Caco-2 (cell line): ENCODE measurements around the gene ABAT. TPM values are rescaled to one million over a fixed set of nuclear protein-coding genes. Genes with fewer than 3 reads are reported as not detected.
"Not testable (repeated sequence)": the region's sequence is repeated elsewhere in the genome, so short reads cannot be mapped to it uniquely, and the experiment has no call there.

Experiments used
- BruUV-seq: library from RNA; stranded (reverse); fragments of 400-500 nt; replicated peaks from 2 replicates; lab custom pipeline; 2021; lab: Mats Ljungman, UMichigan
- CTCF ChIA-PET: fragments of 300-600 bp; sonication (Branson Sonifier 250); formaldehyde crosslinking; loops from one replicate; lab custom pipeline; 2022; ENCODE audit warnings: antibody characterized with exemption; lab: Charles Lee
- POLR2A ChIA-PET: fragments of 300-600 bp; sonication (Branson Sonifier 250); formaldehyde crosslinking; loops from one replicate; lab custom pipeline; 2022; ENCODE audit warnings: antibody characterized with exemption; lab: Charles Lee
- DNase-seq, 2 experiments: peaks; one replicate each; pipeline versions ENCODE4 v3.0.0 to v3.0.0-alpha.2; 2020 to 2022
- H3K27me3 ChIP-seq: replicated peaks from 2 replicates; pipeline ENCODE4 v1.6.0; 2011; ENCODE audit warnings: low read length; ENCODE audit not compliant: control insufficient read depth, insufficient read depth
- H3K36me3 ChIP-seq: 2 replicates; pipeline ENCODE4 v1.5.1; 2011; ENCODE audit warnings: low read length; ENCODE audit not compliant: control insufficient read depth, insufficient read depth
- H3K4me1 ChIP-seq: fragments of 250-450 bp; sonication (Bioruptor Pico); 2 replicates; pipeline ENCODE4 v1.5.1; 2020; ENCODE audit warnings: mild to moderate bottlenecking
- H3K4me3 ChIP-seq: 2 replicates; pipeline ENCODE4 v1.5.1; 2011; ENCODE audit warnings: low read depth, mild to moderate bottlenecking, control low read depth, low read length
- H3K9me3 ChIP-seq: fragments of 250-450 bp; sonication (Bioruptor Pico); 2 replicates; pipeline ENCODE4 v1.5.1; 2020; ENCODE audit warnings: mild to moderate bottlenecking, moderate library complexity
- H3K27ac Mint-ChIP-seq: one replicate; pipeline ENCODE4 v1.8.0; 2022; ENCODE audit warnings: mixed read lengths; ENCODE audit not compliant: unreplicated experiment
- H3K27me3 Mint-ChIP-seq: one replicate; pipeline ENCODE4 v1.8.0; 2022; ENCODE audit warnings: mixed read lengths; ENCODE audit not compliant: insufficient read depth, unreplicated experiment
- H3K36me3 Mint-ChIP-seq: one replicate; pipeline ENCODE4 v1.8.0; 2022; ENCODE audit warnings: mild to moderate bottlenecking, mixed read lengths; ENCODE audit not compliant: insufficient read depth, unreplicated experiment
- H3K4me1 Mint-ChIP-seq: one replicate; pipeline ENCODE4 v1.8.0; 2022; ENCODE audit warnings: low read depth, mixed read lengths; ENCODE audit not compliant: unreplicated experiment
- H3K4me3 Mint-ChIP-seq: one replicate; pipeline ENCODE4 v1.8.0; 2022; ENCODE audit warnings: mild to moderate bottlenecking, moderate library complexity, mixed read lengths; ENCODE audit not compliant: unreplicated experiment
- H3K9me3 Mint-ChIP-seq: one replicate; pipeline ENCODE4 v1.8.0; 2022; ENCODE audit warnings: mixed read lengths; ENCODE audit not compliant: unreplicated experiment
- intact Hi-C: fragments of 100-400 bp; cut with micrococcal nuclease; formaldehyde crosslinking; loops from one replicate; pipeline ENCODE4 v1.10.0; 2022; ENCODE audit not compliant: unreplicated experiment
- total RNA-seq: library from RNA; stranded (reverse); gene quantifications from 2 replicates; pipeline ENCODE4 v1.2.3, GENCODE V29; 2022
- TF ChIP-seq, protein P1 (sequence below), 2 experiments: fragments of 200-600 bp in 1 of 2; IDR thresholded peaks; 1 replicate in 1 of 2; 2 replicates in 1 of 2; pipeline versions ENCODE4 v1.5.1 to v1.8.0; 2011 to 2022; ENCODE audit warnings: antibody characterized with exemption in 1 of 2, control low read depth in 1 of 2, inconsistent platforms in 1 of 2, low read depth in 1 of 2, low read length in 1 of 2, mild to moderate bottlenecking in 1 of 2, moderate library complexity in 1 of 2; ENCODE audit not compliant: insufficient read depth in 1 of 2, severe bottlenecking in 1 of 2, unreplicated experiment in 1 of 2

The ABAT gene
- total RNA-seq, 1 experiment from 2014 or later: 34.9 TPM

DNA sequence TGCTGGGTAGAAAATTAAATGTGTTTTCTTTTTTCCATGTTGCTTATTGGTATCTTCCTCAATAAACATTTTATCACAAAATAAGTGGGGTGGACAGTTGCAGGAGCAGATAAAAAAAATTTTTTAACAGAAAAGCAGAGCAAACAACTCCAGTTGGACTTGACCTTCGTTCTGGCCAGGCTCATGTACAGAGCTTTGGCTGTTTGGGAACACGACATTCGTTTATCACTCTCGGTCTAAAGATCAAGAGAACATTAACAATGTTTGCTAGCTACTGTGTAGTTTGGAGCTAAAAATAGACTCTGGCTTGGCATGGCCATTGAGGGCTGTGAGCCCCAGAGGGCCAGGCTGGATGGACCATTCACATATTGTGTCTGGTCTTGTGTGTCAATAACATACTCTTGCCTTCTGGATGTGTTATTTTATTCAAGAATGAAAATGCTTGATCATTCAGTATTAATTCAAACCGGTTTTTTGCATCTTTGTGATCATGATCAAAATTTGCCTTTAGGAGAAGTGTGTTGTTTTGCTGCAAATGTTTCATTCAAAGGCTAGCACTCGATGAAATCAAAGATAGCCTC lies 66.4 kb downstream of the ABAT start:
- Mint-ChIP-seq H3K4me1 (peaks cover 6% of the 10 kb centered on the region), H3K9me3 (no peaks in the 10 kb centered on the region), H3K27ac (no peak overlapping the region), H3K4me3 (no peak overlapping the region), H3K36me3 (no peaks in the 10 kb centered on the region), H3K27me3 (no peaks in the 10 kb centered on the region)
- ChIA-PET CTCF (interaction anchor here (0.7 kb wide), 1 partner anchor 696 kb away, joined by 3 read pairs; no protein-coding TSS in a partner anchor), POLR2A (no interaction called here)
- intact Hi-C loops: no loop called here
- Histone ChIP-seq H3K4me3 (no peak overlapping the region), H3K9me3 (no peaks in the 10 kb centered on the region), H3K4me1 (peaks cover 8% of the 10 kb centered on the region; the same call in 1 of the 2 replicates), H3K36me3 (no peaks in the 10 kb centered on the region), H3K27me3 (no peaks in the 10 kb centered on the region)
- no peak for DNase-seq
- TF ChIP-seq, protein P1, sequence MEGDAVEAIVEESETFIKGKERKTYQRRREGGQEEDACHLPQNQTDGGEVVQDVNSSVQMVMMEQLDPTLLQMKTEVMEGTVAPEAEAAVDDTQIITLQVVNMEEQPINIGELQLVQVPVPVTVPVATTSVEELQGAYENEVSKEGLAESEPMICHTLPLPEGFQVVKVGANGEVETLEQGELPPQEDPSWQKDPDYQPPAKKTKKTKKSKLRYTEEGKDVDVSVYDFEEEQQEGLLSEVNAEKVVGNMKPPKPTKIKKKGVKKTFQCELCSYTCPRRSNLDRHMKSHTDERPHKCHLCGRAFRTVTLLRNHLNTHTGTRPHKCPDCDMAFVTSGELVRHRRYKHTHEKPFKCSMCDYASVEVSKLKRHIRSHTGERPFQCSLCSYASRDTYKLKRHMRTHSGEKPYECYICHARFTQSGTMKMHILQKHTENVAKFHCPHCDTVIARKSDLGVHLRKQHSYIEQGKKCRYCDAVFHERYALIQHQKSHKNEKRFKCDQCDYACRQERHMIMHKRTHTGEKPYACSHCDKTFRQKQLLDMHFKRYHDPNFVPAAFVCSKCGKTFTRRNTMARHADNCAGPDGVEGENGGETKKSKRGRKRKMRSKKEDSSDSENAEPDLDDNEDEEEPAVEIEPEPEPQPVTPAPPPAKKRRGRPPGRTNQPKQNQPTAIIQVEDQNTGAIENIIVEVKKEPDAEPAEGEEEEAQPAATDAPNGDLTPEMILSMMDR (IDR thresholded peaks at IDR 0.05; ENCODE audit: insufficient read depth in 1 of 2, low read depth in 1 of 2, low read length in 1 of 2, severe bottlenecking in 1 of 2, unreplicated experiment in 1 of 2): no peak
- no TSS peak for BruUV-seq

DNA sequence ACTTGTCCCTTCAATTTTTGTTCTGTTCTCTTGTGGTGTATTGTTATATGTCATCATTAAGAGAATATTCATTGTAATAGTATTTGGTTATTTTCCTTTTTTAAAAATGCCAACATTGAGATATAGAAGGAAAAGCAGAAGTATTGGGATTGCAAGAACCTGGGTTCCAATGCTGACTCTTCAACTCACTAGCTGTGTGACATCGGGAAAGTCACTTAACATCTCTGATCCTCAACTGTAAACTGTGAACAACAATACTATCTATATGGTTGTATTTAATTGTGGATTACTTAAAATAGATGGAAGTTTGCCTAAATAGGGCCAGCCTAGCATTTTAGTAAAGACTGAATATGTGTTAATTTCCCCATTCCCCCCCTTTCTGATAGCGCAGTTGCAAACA lies 67.2 kb downstream of the ABAT start:
- Histone ChIP-seq H3K4me1 (peaks cover 8% of the 10 kb centered on the region; the same call in 1 of the 2 replicates), H3K4me3 (no peak overlapping the region), H3K9me3 (no peaks in the 10 kb centered on the region), H3K27me3 (no peaks in the 10 kb centered on the region), H3K36me3 (no peaks in the 10 kb centered on the region)
- Mint-ChIP-seq H3K36me3 (no peaks in the 10 kb centered on the region), H3K27me3 (no peaks in the 10 kb centered on the region), H3K4me1 (peaks cover 6% of the 10 kb centered on the region), H3K9me3 (no peaks in the 10 kb centered on the region), H3K4me3 (no peak overlapping the region), H3K27ac (no peak overlapping the region)
- no TSS peak for BruUV-seq
- intact Hi-C loops: no loop called here
- POLR2A ChIA-PET: no interaction called here
- TF ChIP-seq, protein P1 (IDR thresholded peaks at IDR 0.05; ENCODE audit: insufficient read depth in 1 of 2, low read depth in 1 of 2, low read length in 1 of 2, severe bottlenecking in 1 of 2, unreplicated experiment in 1 of 2): no peak
- CTCF ChIA-PET: no interaction called here
- DNase-seq: no peak

DNA sequence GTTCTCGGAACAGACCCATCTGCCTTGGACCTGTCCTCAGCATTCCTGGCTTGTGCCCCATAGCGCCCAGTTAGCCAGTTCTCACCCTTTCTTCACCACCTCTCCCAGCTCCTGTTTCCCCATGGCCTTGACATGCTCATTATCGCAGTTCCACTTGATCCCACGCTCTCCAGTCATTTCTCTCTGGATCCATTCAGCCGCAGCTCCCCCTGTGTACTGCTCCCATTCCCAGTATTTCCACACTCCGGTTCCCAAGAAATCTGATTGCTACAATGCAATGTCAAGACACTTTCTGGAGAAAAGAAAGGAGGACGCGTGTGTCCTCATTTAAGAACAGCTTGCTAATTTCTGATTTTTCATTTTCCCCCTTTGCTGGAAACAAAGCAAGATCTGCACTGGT lies 67.7 kb downstream of the ABAT start:
- Mint-ChIP-seq H3K4me1 (peaks cover 6% of the 10 kb centered on the region), H3K4me3 (no peak overlapping the region), H3K27ac (no peak overlapping the region), H3K9me3 (no peaks in the 10 kb centered on the region), H3K27me3 (no peaks in the 10 kb centered on the region), H3K36me3 (no peaks in the 10 kb centered on the region)
- no peaks in the 10 kb centered on the region for H3K36me3 ChIP-seq
- CTCF ChIA-PET: no interaction called here
- DNase-seq: no peak
- POLR2A ChIA-PET: no interaction called here
- no TSS peak for BruUV-seq
- TF ChIP-seq, protein P1 (IDR thresholded peaks at IDR 0.05; ENCODE audit: insufficient read depth in 1 of 2, low read depth in 1 of 2, low read length in 1 of 2, severe bottlenecking in 1 of 2, unreplicated experiment in 1 of 2): no peak
- no peaks in the 10 kb centered on the region for H3K27me3 ChIP-seq
- intact Hi-C loops: no loop called here
- no peaks in the 10 kb centered on the region for H3K9me3 ChIP-seq
- H3K4me3 ChIP-seq: no peak overlapping the region
- peaks cover 8% of the 10 kb centered on the region; the same call in 1 of the 2 replicates for H3K4me1 ChIP-seq

DNA sequence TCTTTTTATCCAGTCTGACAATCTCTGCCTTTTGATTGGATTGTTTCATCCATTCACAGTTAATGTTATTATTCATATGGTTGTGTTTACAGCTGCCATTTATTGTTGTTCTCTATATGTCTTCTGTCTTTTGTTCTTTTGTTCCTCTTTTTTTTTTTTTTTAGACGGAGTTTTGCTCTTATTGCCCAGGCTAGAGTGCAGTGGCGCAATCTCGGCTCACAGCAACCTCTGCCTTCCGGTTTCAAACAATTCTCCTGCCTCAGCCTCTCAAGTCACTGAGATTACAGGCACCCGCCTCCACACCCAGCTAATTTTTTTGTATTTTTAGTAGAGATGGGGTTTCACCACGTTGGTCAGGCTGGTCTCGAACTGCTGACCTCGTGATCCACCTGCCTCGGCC lies 74.5 kb downstream of the ABAT start:
- peaks cover 11% of the 10 kb centered on the region for H3K4me1 Mint-ChIP-seq
- H3K9me3 ChIP-seq: not testable (repeated sequence)
- CTCF ChIA-PET: interaction anchor here (0.6 kb wide), 1 partner anchor 45 kb away, joined by 6 read pairs; no protein-coding TSS in a partner anchor

More for the DNA sequence above, 74.5 kb downstream of the ABAT start:
- H3K36me3 Mint-ChIP-seq: peaks cover 18% of the 10 kb centered on the region
- H3K9me3 Mint-ChIP-seq, H3K4me3 ChIP-seq, POLR2A ChIA-PET, H3K4me3 Mint-ChIP-seq, intact Hi-C loops, H3K27ac Mint-ChIP-seq, BruUV-seq, H3K36me3 ChIP-seq, H3K27me3 ChIP-seq, H3K27me3 Mint-ChIP-seq, DNase-seq: not testable (repeated sequence)
- peaks cover 29% of the 10 kb centered on the region for H3K4me1 ChIP-seq
